NCI-H345 treated with DMSO at 0.1 percent for 48 hours (cell line): ENCODE measurements around the gene POMT1.
A peak's percentile ranks its signal among the peaks of the same experiment; 100 is the strongest.
"Not testable (repeated sequence)": the region's sequence is repeated elsewhere in the genome, so short reads cannot be mapped to it uniquely, and the experiment has no call there.

ENCODE experiments used
- DNase-seq: peaks from one replicate; lab custom pipeline; 2025; ENCODE audit not compliant: unreplicated experiment; lab: John Stamatoyannopoulos, UW

The POMT1 gene

GRCh38 chr9:131502781-131503625, at the start of gene POMT1:
Gene POMT1 (plus strand): TSS chr9:131502918. CDS start chr9:131504219, 1,301 bp downstream.
- DNase-seq: peak; percentile 96

DNA sequence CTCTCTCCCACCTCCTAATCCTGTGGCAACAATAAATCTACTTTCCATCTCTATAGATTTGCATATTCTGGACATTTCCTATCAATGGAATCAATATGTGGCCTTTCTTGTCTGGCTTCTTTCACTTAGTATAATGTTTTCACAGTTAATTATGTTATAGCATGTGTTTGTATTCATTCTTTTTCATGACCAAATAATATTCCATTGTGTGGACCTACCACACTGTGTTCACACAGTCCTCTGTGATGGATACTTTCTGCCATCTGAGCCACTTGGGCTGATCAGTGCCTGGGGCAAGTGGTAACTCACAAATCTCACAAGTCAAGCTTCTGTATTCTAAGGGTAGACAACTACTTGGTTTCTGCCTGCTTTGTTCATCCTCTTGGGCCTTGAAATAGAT, 48.7 kb upstream of the POMT1 start:
- no peak for DNase-seq

DNA sequence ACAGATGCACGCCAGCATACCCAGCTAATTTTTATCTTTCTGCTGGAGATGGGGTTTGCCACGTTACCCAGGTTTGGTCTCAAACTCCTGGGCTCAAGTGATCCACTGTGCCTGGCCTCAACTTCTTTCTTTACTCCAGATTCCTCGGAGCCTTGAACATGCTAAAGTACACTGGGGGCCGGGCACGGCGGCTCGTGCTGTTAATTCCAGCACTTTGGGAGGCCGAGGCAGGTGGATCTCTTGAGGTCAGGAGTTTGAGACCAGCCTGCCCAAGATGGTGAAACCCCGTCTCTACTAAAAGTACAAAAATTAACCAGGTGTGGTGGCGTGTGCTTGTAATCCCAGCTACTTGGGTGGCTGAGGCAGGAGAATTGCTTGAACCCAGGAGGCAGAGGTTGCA, 47.1 kb upstream of the POMT1 start:
- not testable (repeated sequence) for DNase-seq

GRCh38 chr9:131457746-131458145, 45.0 kb upstream of the POMT1 start:
- no peak for DNase-seq

DNA sequence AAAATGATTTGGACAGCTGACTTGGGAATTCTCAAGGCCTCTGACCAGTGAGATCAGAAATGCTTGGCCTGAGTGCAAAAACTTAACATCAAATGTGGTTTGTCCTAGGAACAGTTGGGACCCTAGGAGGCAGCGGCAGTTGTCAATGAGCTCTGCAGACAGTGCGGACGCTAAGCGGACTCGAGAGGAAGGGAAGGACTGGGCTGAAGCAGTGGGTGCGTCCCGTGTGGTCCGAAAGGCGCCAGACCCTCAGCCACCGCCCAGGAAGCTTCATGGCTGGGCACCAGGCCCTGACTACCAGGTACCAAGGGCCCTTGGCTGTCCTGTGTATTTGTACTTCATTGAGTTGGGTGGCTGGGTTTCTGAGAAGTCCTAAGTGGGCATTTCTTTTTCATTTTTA, 43.7 kb upstream of the POMT1 start:
- no peak for DNase-seq

DNA sequence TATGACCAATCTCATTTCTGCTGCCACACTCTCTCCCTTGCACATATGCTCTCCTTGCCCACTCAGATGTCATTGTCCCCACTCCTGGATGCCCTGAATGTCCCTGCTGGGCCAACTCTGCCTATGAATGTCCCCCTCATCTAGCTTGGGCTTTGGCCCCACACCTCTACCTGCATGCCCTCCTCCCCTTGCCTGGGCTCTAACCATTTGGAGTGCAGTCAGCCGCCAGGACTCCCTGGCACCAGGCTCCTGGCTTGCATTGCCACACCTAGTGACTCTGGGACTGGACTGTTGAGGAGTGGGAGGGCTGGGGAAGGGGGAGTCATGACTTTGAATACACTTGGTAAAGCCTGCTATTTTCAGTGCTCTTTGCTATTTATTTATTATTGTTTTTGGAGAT, 41.6 kb upstream of the POMT1 start:
- no peak for DNase-seq

DNA sequence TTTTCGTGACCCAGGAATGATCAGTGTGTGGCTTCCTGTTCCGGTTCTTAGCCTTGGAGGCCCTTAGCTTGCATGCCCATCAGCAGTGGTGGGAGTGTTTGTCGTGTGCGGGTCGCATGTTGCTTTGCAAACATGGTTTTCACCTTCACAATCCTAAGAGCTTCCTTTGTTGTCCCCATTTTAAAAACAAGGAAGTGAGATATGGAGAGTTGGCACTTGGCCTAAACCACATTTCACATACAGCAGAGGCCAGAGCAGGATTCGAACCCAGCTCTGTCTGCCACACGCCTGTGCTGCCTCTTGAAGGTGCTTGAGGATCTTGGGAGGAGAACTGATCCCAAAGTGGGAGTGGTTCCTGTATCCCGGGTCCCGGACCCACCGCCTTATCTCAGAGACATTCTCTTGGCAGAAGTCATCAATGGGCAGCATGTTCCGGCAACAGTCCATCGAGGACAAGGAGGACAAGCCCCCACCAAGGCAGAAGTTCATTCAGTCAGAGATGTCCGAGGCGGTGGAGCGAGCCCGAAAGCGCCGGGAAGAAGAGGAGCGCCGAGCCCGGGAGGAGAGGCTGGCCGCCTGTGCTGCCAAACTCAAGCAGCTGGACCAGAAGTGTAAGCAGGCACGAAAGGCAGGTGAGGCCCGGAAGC, 38.2 kb upstream of the POMT1 start:
- DNase-seq: no peak

GRCh38 chr9:131465401-131465800, 37.3 kb upstream of the POMT1 start:
- DNase-seq: no peak

DNA sequence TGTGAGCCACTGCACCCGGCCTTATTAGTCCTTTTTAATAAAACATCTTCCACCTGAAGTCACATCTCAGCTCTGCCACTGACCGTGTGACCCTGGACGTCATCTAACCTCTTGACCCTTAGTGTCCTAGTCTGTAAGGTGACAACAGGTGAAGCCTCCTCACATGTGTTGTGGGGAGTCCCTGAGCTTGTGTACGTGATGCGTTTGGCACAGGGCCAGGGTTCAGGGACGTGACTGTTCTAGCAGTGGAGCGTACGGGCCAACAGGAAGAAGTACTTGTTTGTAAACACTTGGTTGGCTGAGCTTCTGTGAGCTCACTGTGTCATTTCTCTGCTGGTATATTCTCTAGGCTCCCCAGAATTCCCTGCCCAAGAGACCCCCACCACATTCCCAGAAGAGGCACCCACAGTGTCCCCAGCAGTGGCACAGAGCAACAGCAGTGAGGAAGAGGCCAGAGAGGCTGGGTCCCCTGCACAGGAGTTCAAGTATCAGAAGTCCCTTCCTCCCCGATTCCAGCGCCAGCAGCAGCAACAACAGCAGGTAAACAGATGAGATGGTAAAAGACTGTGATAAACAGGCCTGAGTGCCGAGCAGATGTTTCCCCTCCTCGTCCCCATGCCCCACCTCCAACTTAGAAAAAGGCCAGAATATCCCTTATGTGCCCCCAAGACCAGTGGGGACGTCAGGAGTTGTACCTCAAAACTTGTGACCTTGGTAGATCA, 35.3 kb upstream of the POMT1 start:
- no peak for DNase-seq

DNA sequence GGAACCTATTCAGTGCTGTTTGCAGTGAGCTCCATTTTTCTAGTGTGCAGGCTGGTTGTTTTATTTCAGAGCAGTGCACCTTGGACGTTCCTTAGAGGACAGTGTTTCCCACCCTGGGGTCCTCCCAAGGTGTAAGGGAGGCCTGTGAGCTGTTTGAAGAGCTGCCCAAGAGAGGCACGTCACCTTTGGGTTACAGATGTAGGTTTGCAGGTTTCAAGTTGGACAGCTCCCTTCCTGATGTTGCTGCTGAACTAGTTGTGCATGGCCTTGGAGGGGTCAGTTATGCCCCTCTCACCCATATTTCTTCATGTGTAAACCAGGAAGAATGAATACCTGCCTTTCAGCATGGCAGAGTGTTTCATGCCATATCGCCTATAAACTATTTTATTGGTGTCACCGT, 34.7 kb upstream of the POMT1 start:
- no peak for DNase-seq

- no peak for DNase-seq
These were observed 33.4 kb upstream of the POMT1 start for GRCh38 chr9:131469356-131469755.

- DNase-seq: no peak
These were observed 32.8 kb upstream of the POMT1 start for GRCh38 chr9:131469951-131470350.

GRCh38 chr9:131470581-131470991, 32.1 kb upstream of the POMT1 start:
- no peak for DNase-seq

GRCh38 chr9:131472085-131472484, 30.6 kb upstream of the POMT1 start:
- not testable (repeated sequence) for DNase-seq

DNA sequence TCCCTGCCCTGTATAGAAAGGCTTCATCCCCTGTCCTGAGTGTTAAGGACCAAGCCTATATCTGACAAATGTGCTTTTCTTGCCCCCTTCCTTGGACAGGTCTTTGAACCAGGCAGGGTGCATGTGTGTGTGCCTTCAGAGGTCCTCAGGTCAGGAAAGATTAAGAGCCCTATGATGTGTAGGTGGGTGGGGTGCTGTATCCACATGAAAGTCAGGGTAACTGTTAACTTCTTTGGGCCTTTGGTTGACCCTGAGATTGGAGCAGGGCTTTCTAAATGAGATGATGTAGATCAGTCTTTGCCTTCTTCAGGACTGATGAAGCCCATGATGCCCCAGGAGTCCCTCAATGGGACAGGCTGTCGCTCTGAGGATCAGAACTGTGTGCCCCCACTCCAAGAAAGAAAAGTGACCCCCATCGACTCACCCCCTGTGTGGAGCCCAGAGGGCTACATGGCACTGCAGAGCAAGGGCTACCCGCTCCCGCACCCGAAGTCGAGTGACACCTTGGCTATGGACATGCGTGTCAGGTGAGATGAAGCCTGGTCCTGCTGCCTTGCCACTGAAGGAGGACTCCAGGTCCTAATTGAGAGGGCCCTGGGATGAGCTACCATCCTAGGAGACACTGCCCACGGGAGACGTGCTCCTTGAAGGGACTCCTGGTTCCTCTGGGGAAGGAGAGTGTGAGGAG, 29.4 kb upstream of the POMT1 start:
- no peak for DNase-seq

DNA sequence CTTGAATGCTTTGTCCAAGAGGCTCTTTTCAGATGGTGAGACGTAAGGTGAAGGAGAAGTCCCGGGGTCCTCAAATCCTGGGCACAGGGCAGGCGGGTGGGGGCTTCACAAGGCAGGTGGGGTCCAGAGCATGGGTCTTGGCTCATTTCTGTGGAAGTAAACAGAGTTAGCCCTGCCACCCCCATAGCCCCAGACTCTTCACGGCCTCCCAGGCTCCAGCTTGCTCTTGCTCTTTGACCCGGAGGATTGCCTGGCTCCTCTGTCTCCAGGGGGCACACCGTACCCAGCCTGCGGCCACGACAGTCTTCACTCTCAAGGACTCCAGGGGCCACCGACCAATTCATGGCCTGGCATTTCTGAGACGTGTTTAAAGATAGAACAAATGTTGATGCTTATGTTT, 28.8 kb upstream of the POMT1 start:
- DNase-seq: no peak

GRCh38 chr9:131474711-131475110, 28.0 kb upstream of the POMT1 start:
- DNase-seq: no peak

DNA sequence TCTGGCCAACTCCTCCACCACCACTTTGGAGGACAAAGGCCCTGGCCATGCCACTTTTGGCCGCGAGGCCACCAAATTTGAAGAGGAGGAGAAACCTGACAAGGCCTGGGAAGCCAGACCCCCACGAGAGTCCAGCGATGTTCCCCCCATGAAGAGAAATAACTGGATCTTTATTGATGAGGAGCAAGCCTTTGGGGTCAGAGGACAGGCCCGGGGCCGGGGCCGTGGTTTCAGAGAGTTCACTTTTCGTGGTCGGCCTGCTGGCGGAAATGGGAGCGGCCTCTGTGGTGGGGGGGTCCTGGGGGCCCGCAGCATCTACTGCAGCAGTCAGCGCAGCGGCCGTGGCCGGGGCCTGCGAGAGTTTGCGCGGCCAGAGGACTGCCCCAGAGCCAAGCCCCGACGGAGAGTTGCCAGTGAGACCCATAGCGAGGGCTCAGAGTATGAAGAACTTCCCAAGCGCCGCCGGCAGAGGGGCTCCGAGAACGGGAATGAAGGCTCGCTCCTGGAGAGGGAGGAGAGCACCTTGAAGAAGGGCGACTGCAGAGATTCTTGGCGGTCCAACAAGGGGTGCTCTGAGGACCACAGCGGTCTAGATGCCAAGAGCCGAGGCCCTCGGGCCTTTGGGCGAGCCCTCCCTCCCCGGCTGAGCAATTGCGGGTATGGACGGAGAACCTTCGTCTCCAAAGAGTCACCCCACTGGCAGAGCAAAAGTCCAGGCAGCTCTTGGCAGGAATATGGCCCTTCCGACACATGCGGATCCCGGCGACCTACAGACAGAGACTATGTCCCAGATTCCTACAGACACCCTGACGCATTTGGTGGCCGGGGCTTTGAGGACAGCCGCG, 27.4 kb upstream of the POMT1 start:
- no peak for DNase-seq

- DNase-seq: no peak
These were observed 26.6 kb upstream of the POMT1 start for GRCh38 chr9:131475956-131476776.
